B cell (primary cell): ENCODE data around the gene SMC1A. TPM values are rescaled to one million over a fixed set of nuclear protein-coding genes. Genes with fewer than 3 reads are reported as not detected.

Experiments
- ATAC-seq: fragments of 200-7000 bp; cut with Tn5 transposase; one replicate; pipeline ENCODE4 v1.10.0; 2021; ENCODE audit warnings: low read depth, mild to moderate bottlenecking, moderate number of reproducible peaks, moderate library complexity
- CTCF ChIA-PET: fragments of 350-600 bp; sonication (Branson Sonifier 250); formaldehyde crosslinking; loops from one replicate; lab custom pipeline; 2021; ENCODE audit warnings: antibody characterized with exemption, inconsistent platforms; lab: Charles Lee
- POLR2A ChIA-PET: fragments of 350-600 bp; sonication (Branson Sonifier 250); formaldehyde crosslinking; loops from one replicate; lab custom pipeline; 2021; ENCODE audit warnings: antibody characterized with exemption; lab: Charles Lee
- DNase-seq: peaks from one replicate; pipeline ENCODE4 v3.0.0; 2013
- H2AFZ ChIP-seq: 2 replicates; pipeline ENCODE4 v1.6.1; 2012; ENCODE audit warnings: mild to moderate bottlenecking, low read depth, low read length; ENCODE audit not compliant: insufficient read depth, poor library complexity, severe bottlenecking
- H3K27ac ChIP-seq, 2 donors: 1 replicate in 1 of 2; 2 replicates in 1 of 2; pipeline ENCODE4 v1.5.1; 2012 to 2013; ENCODE audit warnings: low read length in 2 of 2, mild to moderate bottlenecking in 2 of 2, moderate library complexity in 1 of 2
- H3K27me3 ChIP-seq, 4 experiments: fragments of 200-600 bp in 1 of 4; sonication (generic) in 1 of 4; replicated peaks in 1 of 4; 1 replicate in 2 of 4; 2 replicates in 2 of 4; pipeline versions ENCODE4 v1.6.1 to v1.7.0; 2013 to 2016; ENCODE audit warnings: low read length in 3 of 4, mild to moderate bottlenecking in 2 of 4, mixed read lengths in 1 of 4, moderate library complexity in 1 of 4; ENCODE audit not compliant: insufficient read depth in 4 of 4, control insufficient read depth in 3 of 4; ENCODE audit errors: control extremely low read depth in 1 of 4
- H3K36me3 ChIP-seq, 2 experiments: replicated peaks in 1 of 2; 1 replicate in 1 of 2; 2 replicates in 1 of 2; pipeline versions ENCODE4 v1.6.1 to v1.7.1; 2013; ENCODE audit warnings: low read length in 1 of 2; ENCODE audit not compliant: insufficient read depth in 2 of 2, control insufficient read depth in 1 of 2; ENCODE audit errors: control extremely low read depth in 1 of 2, extremely low read depth in 1 of 2
- H3K4me1 ChIP-seq, 2 donors: fragments of 200-600 bp in 1 of 2; sonication (generic) in 1 of 2; 1 replicate in 1 of 2; 2 replicates in 1 of 2; pipeline versions ENCODE4 v1.5.1 to v1.6.1; 2013 to 2017; ENCODE audit warnings: low read length in 2 of 2; ENCODE audit not compliant: control insufficient read depth in 2 of 2, insufficient read depth in 2 of 2
- H3K4me2 ChIP-seq: replicated peaks from 2 replicates; pipeline ENCODE3; 2012; ENCODE audit warnings: mild to moderate bottlenecking, low read depth, low read length; ENCODE audit not compliant: poor library complexity, severe bottlenecking
- H3K4me3 ChIP-seq, 5 experiments: fragments of 200-600 bp in 1 of 5; sonication (generic) in 1 of 5; 1 replicate in 3 of 5; 2 replicates in 2 of 5; pipeline versions ENCODE4 v1.5.1 to v1.7.0; 2011 to 2016; ENCODE audit warnings: low read length in 4 of 5, mild to moderate bottlenecking in 4 of 5, low read depth in 2 of 5, control low read depth in 1 of 5, moderate library complexity in 1 of 5; ENCODE audit not compliant: insufficient read depth in 1 of 5; ENCODE audit errors: control extremely low read depth in 1 of 5, extremely low read depth in 1 of 5
- H3K79me2 ChIP-seq: fragments of 200-600 bp; sonication (generic); one replicate; pipeline ENCODE4 v1.6.0; 2016; ENCODE audit warnings: low read length; ENCODE audit not compliant: control insufficient read depth, insufficient read depth
- H3K9ac ChIP-seq: fragments of 200-600 bp; sonication (generic); 2 replicates; pipeline ENCODE4 v1.6.1; 2017; ENCODE audit warnings: mild to moderate bottlenecking, low read length, moderate library complexity
- H3K9me3 ChIP-seq, 3 donors: one replicate each; pipeline versions ENCODE4 v1.6.1 to v1.7.1; 2013; ENCODE audit warnings: low read length in 2 of 3; ENCODE audit not compliant: control insufficient read depth in 2 of 3, insufficient read depth in 1 of 3; ENCODE audit errors: control extremely low read depth in 1 of 3
- H4K20me1 ChIP-seq: 2 replicates; pipeline ENCODE4 v1.6.0; 2012; ENCODE audit warnings: mild to moderate bottlenecking, low read length; ENCODE audit not compliant: insufficient read depth, control insufficient read depth, poor library complexity, severe bottlenecking
- H3K27ac Mint-ChIP-seq: one replicate; pipeline ENCODE4 v1.8.0; 2021; ENCODE audit warnings: mixed read lengths
- H3K27me3 Mint-ChIP-seq: one replicate; pipeline ENCODE4 v1.8.0; 2021; ENCODE audit warnings: mixed read lengths
- H3K4me1 Mint-ChIP-seq: one replicate; pipeline ENCODE4 v1.8.0; 2021; ENCODE audit warnings: mixed read lengths
- H3K4me3 Mint-ChIP-seq: one replicate; pipeline ENCODE4 v1.8.0; 2021; ENCODE audit warnings: mixed read lengths
- H3K9me3 Mint-ChIP-seq: one replicate; pipeline ENCODE4 v1.8.0; 2022; ENCODE audit warnings: mixed read lengths; ENCODE audit not compliant: insufficient read depth
- CTCF ChIP-seq: fragments of 200-600 bp; IDR thresholded peaks from one replicate; pipeline ENCODE4 v1.8.0; 2022; ENCODE audit warnings: antibody characterized with exemption, mild to moderate bottlenecking
- EZH2 ChIP-seq: IDR thresholded peaks from 2 replicates; pipeline ENCODE4 v1.6.1; 2012; ENCODE audit warnings: borderline replicate concordance, low read depth, mild to moderate bottlenecking, moderate library complexity, low read length; ENCODE audit not compliant: insufficient read depth, poor library complexity, severe bottlenecking
- WGBS: methylation state at CpG from one replicate; pipeline ENCODE4 v1.1.5; 2013; ENCODE audit warnings: missing lambda C conversion rate; ENCODE audit not compliant: insufficient coverage; 5-methylcytosine and 5-hydroxymethylcytosine counted together
- intact Hi-C: fragments of 100-400 bp; cut with micrococcal nuclease; formaldehyde crosslinking; loops from one replicate; pipeline ENCODE4 v1.10.0; 2022
- polyA plus RNA-seq: library from polyadenylated mRNA; depleted of rRNA; stranded (reverse); fragments of >200 nt; gene quantifications from 2 replicates; pipeline ENCODE4 v1.2.3, GENCODE V29; 2012
- total RNA-seq, 2 donors: library from RNA; stranded (reverse); fragments of 120-200 nt in 1 of 2; gene quantifications; 1 replicate in 1 of 2; 2 replicates in 1 of 2; pipeline versions ENCODE4 v1.2.3 to v1.2.4, GENCODE V29; 2013 to 2022

Gene SMC1A
- total and polyA plus RNA-seq, 2 donors (not counting 1 experiment from before 2014, with no cell fraction given), result 17.3 to 67.6 TPM

GRCh38 chrX:53458082-53458481, 35.6 kb upstream of the SMC1A start:
- no peaks in the 10 kb centered on the region for H3K36me3 ChIP-seq
- ChIA-PET CTCF (no interaction called here), POLR2A (interaction anchor here (0.6 kb wide), 1 partner anchor 817 kb away, joined by 4 read pairs; no protein-coding TSS in a partner anchor)
- intact Hi-C loops, result no loop called here
- no peak for TF ChIP-seq CTCF
- no peak for TF ChIP-seq EZH2
- H2AFZ ChIP-seq, result no peak overlapping the region
- no peaks in the 10 kb centered on the region for H3K79me2 ChIP-seq
- Mint-ChIP-seq H3K27me3 (peaks cover 4% of the 10 kb centered on the region), H3K27ac (no peak overlapping the region), H3K9me3 (no peaks in the 10 kb centered on the region), H3K4me1 (no peaks in the 10 kb centered on the region), H3K4me3 (no peak overlapping the region)
- no peak overlapping the region for H3K4me2 ChIP-seq
- H3K27me3 ChIP-seq, result peaks cover 0 to 9% (median 0%) of the 10 kb centered on the region in 4 experiments
- no peak for DNase-seq
- no peak overlapping the region for H3K9ac ChIP-seq
- no peak overlapping the region for H3K4me3 ChIP-seq
- H3K9me3 ChIP-seq, result no peaks in the 10 kb centered on the region
- H4K20me1 ChIP-seq, result no peaks in the 10 kb centered on the region
- no CpG with 5 or more reads among the region's 5 CpGs for WGBS
- H3K4me1 ChIP-seq, result no peaks in the 10 kb centered on the region
- H3K27ac ChIP-seq, result no peak overlapping the region
- no peak for ATAC-seq

- no peak overlapping the region for H3K27ac Mint-ChIP-seq
- no peaks in the 10 kb centered on the region for H3K4me1 ChIP-seq
- no peak overlapping the region for H2AFZ ChIP-seq
- DNase-seq, result no peak
- H3K27me3 ChIP-seq, result peaks cover 0 to 9% (median 0%) of the 10 kb centered on the region in 4 experiments
- ATAC-seq, result no peak
- H3K36me3 ChIP-seq, result no peaks in the 10 kb centered on the region
- no peaks in the 10 kb centered on the region for H3K9me3 Mint-ChIP-seq
- no peak overlapping the region for H3K9ac ChIP-seq
- no peaks in the 10 kb centered on the region for H3K4me1 Mint-ChIP-seq
- intact Hi-C loops, result no loop called here
- no peak overlapping the region for H3K4me3 Mint-ChIP-seq
- no peak overlapping the region for H3K27ac ChIP-seq
- H3K9me3 ChIP-seq, result no peaks in the 10 kb centered on the region
- no peak overlapping the region for H3K4me3 ChIP-seq
- H4K20me1 ChIP-seq, result no peaks in the 10 kb centered on the region
- peaks cover 4% of the 10 kb centered on the region for H3K27me3 Mint-ChIP-seq
- no peaks in the 10 kb centered on the region for H3K79me2 ChIP-seq
- ChIA-PET POLR2A (no interaction called here), CTCF (interaction anchor here (0.6 to 0.7 kb wide), 2 partner anchors 138 to 338 kb away, joined by 3 to 4 read pairs; no protein-coding TSS in a partner anchor)
- no peak for TF ChIP-seq EZH2
- TF ChIP-seq CTCF, result no peak
- WGBS, result no CpG with 5 or more reads among the region's 3 CpGs
- H3K4me2 ChIP-seq, result no peak overlapping the region
These were observed 33.8 kb upstream of the SMC1A start for GRCh38 chrX:53456254-53456653.
